H1 (cell line): ENCODE results near the gene DPEP1. TPM values are rescaled to one million over a fixed set of nuclear protein-coding genes. Genes with fewer than 3 reads are reported as not detected.

ENCODE experiments used
- CTCF ChIA-PET: fragments of 300-600 bp; sonication (Branson Sonifier 250); formaldehyde crosslinking; loops from one replicate; lab custom pipeline; 2021; ENCODE audit not compliant: partially characterized antibody; lab: Charles Lee
- POLR2A ChIA-PET: fragments of 300-600 bp; sonication (Branson Sonifier 250); formaldehyde crosslinking; loops from one replicate; lab custom pipeline; 2021; ENCODE audit warnings: inconsistent platforms; ENCODE audit not compliant: partially characterized antibody; lab: Charles Lee
- DNase-seq, 2 experiments: peaks; one replicate each; pipeline versions ENCODE4 v3.0.0 to v3.0.0-alpha.2; 2010 to 2022; ENCODE audit warnings: low spot score in 2 of 2, low read depth in 1 of 2, mixed read lengths in 1 of 2
- FAIRE-seq: peaks from 2 replicates; lab custom pipeline; 2011; peaks lifted over from hg19 to GRCh38; lab: Jason Lieb, UNC
- H2AFZ ChIP-seq: 2 replicates; pipeline ENCODE4 v1.8.1; 2012; ENCODE audit warnings: low read length, inconsistent platforms
- H2AK5ac ChIP-seq: 2 replicates; pipeline ENCODE4 v1.6.1; 2013; ENCODE audit warnings: low read depth, low read length
- H2BK120ac ChIP-seq: replicated peaks from 2 replicates; pipeline ENCODE3; 2013; ENCODE audit warnings: low read depth, low read length, inconsistent platforms
- H2BK12ac ChIP-seq: 2 replicates; pipeline ENCODE4 v1.6.1; 2013; ENCODE audit warnings: low read depth, low read length
- H2BK15ac ChIP-seq: 2 replicates; pipeline ENCODE4 v1.6.1; 2013; ENCODE audit warnings: low read length
- H2BK20ac ChIP-seq: 2 replicates; pipeline ENCODE4 v1.6.1; 2013; ENCODE audit warnings: low read length
- H2BK5ac ChIP-seq: 2 replicates; pipeline ENCODE4 v1.6.1; 2013; ENCODE audit warnings: low read depth, low read length
- H3K14ac ChIP-seq: 2 replicates; pipeline ENCODE4 v1.6.1; 2013; ENCODE audit warnings: inconsistent platforms; ENCODE audit not compliant: insufficient read length
- H3K18ac ChIP-seq: 2 replicates; pipeline ENCODE4 v1.6.1; 2013; ENCODE audit warnings: low read length; ENCODE audit errors: extremely low read depth
- H3K23ac ChIP-seq: 2 replicates; pipeline ENCODE4 v1.6.1; 2013; ENCODE audit warnings: inconsistent platforms; ENCODE audit not compliant: insufficient read length
- H3K23me2 ChIP-seq: 2 replicates; pipeline ENCODE4 v1.6.1; 2013; ENCODE audit warnings: low read depth, low read length
- H3K27ac ChIP-seq: 2 replicates; pipeline ENCODE4 v1.6.1; 2011; ENCODE audit warnings: low read depth, low read length, inconsistent platforms
- H3K27me3 ChIP-seq, 4 experiments: replicated peaks in 1 of 4; 1 replicate in 1 of 4; 2 replicates in 3 of 4; pipeline versions ENCODE4 v1.6.1 to v1.8.1; 2011 to 2013; ENCODE audit warnings: low read length in 3 of 4, mild to moderate bottlenecking in 3 of 4, inconsistent platforms in 2 of 4, mixed read lengths in 2 of 4, moderate library complexity in 1 of 4; ENCODE audit not compliant: control insufficient read depth in 3 of 4, insufficient read depth in 3 of 4; ENCODE audit errors: extremely low read depth in 1 of 4
- H3K36me3 ChIP-seq, 4 experiments: 2 replicates each; pipeline versions ENCODE4 v1.6.1 to v1.8.1; 2011 to 2013; ENCODE audit warnings: mild to moderate bottlenecking in 4 of 4, low read length in 3 of 4, moderate library complexity in 2 of 4, control low read depth in 1 of 4, inconsistent platforms in 1 of 4; ENCODE audit not compliant: insufficient read depth in 4 of 4, control insufficient read depth in 2 of 4
- H3K4ac ChIP-seq: replicated peaks from 2 replicates; pipeline ENCODE3; 2013; ENCODE audit warnings: low read length, low read depth, mixed read lengths, inconsistent platforms; ENCODE audit not compliant: insufficient read length
- H3K4me1 ChIP-seq, 4 experiments: replicated peaks in 1 of 4; 1 replicate in 1 of 4; 2 replicates in 3 of 4; pipeline versions ENCODE4 v1.6.1 to v1.8.1; 2011 to 2013; ENCODE audit warnings: low read length in 3 of 4, inconsistent platforms in 2 of 4, mixed read lengths in 1 of 4; ENCODE audit not compliant: insufficient read depth in 4 of 4, control insufficient read depth in 3 of 4
- H3K4me2 ChIP-seq, 2 experiments: 2 replicates each; pipeline versions ENCODE4 v1.6.1 to v1.8.1; 2011 to 2013; ENCODE audit warnings: low read depth in 2 of 2, low read length in 2 of 2, control low read depth in 1 of 2, inconsistent platforms in 1 of 2, mild to moderate bottlenecking in 1 of 2; ENCODE audit not compliant: insufficient read depth in 1 of 2
- H3K4me3 ChIP-seq, 4 experiments: fragments of 200-600, 300-600 bp in 1 of 4; sonication (generic), shearing (Covaris generic), sonication (Bioruptor Twin) in 1 of 4; 2 replicates each; pipeline versions ENCODE4 v1.5.1 to v1.8.1; 2011 to 2016; ENCODE audit warnings: low read length in 4 of 4, low read depth in 3 of 4, control low read depth in 2 of 4, inconsistent platforms in 2 of 4, mild to moderate bottlenecking in 2 of 4, mixed read lengths in 1 of 4, moderate library complexity in 1 of 4; ENCODE audit not compliant: insufficient read depth in 2 of 4; ENCODE audit errors: extremely low read depth in 1 of 4
- H3K56ac ChIP-seq: replicated peaks from 2 replicates; pipeline ENCODE3; 2013; ENCODE audit warnings: low read depth, mild to moderate bottlenecking, mixed read lengths, low read length, inconsistent platforms; ENCODE audit not compliant: insufficient read length
- H3K79me1 ChIP-seq: 2 replicates; pipeline ENCODE4 v1.6.1; 2013; ENCODE audit warnings: low read depth, low read length, control low read depth
- H3K79me2 ChIP-seq, 2 experiments: 2 replicates each; pipeline versions ENCODE4 v1.6.1 to v1.8.1; 2012 to 2013; ENCODE audit warnings: low read length in 2 of 2, mild to moderate bottlenecking in 2 of 2, inconsistent platforms in 1 of 2; ENCODE audit not compliant: insufficient read depth in 2 of 2, control insufficient read depth in 1 of 2
- H3K9ac ChIP-seq, 4 experiments: replicated peaks in 1 of 4; 1 replicate in 1 of 4; 2 replicates in 3 of 4; pipeline versions ENCODE4 v1.6.1 to v1.8.1; 2011 to 2013; ENCODE audit warnings: low read depth in 3 of 4, low read length in 3 of 4, control low read depth in 2 of 4, mild to moderate bottlenecking in 2 of 4, moderate library complexity in 2 of 4, inconsistent platforms in 1 of 4; ENCODE audit errors: extremely low read depth in 1 of 4
- H3K9me3 ChIP-seq, 2 experiments: 2 replicates each; pipeline versions ENCODE4 v1.6.1 to v1.8.1; 2012 to 2013; ENCODE audit warnings: mild to moderate bottlenecking in 2 of 2, moderate library complexity in 2 of 2, control low read depth in 1 of 2, inconsistent platforms in 1 of 2, low read depth in 1 of 2, low read length in 1 of 2, mixed read lengths in 1 of 2; ENCODE audit not compliant: insufficient read depth in 2 of 2
- H4K20me1 ChIP-seq, 2 experiments: replicated peaks in 1 of 2; 2 replicates each; pipeline versions ENCODE3 to v1.8.1; 2011 to 2013; ENCODE audit warnings: inconsistent platforms in 2 of 2, low read length in 2 of 2, mild to moderate bottlenecking in 1 of 2; ENCODE audit not compliant: insufficient read depth in 2 of 2, control insufficient read depth in 1 of 2
- H4K5ac ChIP-seq: 2 replicates; pipeline ENCODE4 v1.6.1; 2013; ENCODE audit warnings: low read length, low read depth, mixed read lengths, inconsistent platforms; ENCODE audit not compliant: insufficient read length
- H4K8ac ChIP-seq: 2 replicates; pipeline ENCODE4 v1.8.0; 2013; ENCODE audit warnings: mild to moderate bottlenecking, moderate library complexity, low read length, inconsistent platforms; ENCODE audit not compliant: insufficient read depth; ENCODE audit errors: extremely low read depth
- H4K91ac ChIP-seq: replicated peaks from 2 replicates; pipeline ENCODE3; 2013; ENCODE audit warnings: low read length, mixed read lengths, inconsistent platforms; ENCODE audit not compliant: insufficient read length
- CBX5 ChIP-seq: fragments of 300-800, 300-1000 bp; sonication (generic); IDR thresholded peaks from 2 replicates; pipeline ENCODE4 v1.7.1; 2016; ENCODE audit warnings: antibody characterized with exemption, low read length, low read depth
- CREB1 ChIP-seq: IDR thresholded peaks from 2 replicates; pipeline ENCODE4 v1.6.1; 2012; ENCODE audit warnings: inconsistent platforms
- EGR1 ChIP-seq: IDR thresholded peaks from 2 replicates; pipeline ENCODE4 v1.6.1; 2011; ENCODE audit warnings: low read depth, low read length, borderline replicate concordance
- GABPA ChIP-seq: IDR thresholded peaks from 2 replicates; pipeline ENCODE4 v1.6.1; 2011; ENCODE audit warnings: mild to moderate bottlenecking, low read length, moderate library complexity, borderline replicate concordance; ENCODE audit not compliant: insufficient read depth
- GTF2F1 ChIP-seq: IDR thresholded peaks from 2 replicates; pipeline ENCODE4 v1.6.1; 2012; ENCODE audit warnings: low read depth, low read length, improper control_type of control experiment, borderline replicate concordance
- HDAC2 ChIP-seq, 2 experiments: fragments of 300-600 bp in 1 of 2; sonication (generic) in 1 of 2; IDR thresholded peaks; 2 replicates each; pipeline ENCODE4 v1.6.1; 2011 to 2012; ENCODE audit warnings: low read depth in 2 of 2, low read length in 2 of 2, mild to moderate bottlenecking in 2 of 2, moderate library complexity in 2 of 2, borderline replicate concordance in 1 of 2, inconsistent platforms in 1 of 2
- KDM5A ChIP-seq: fragments of 200-600 bp; IDR thresholded peaks from 2 replicates; pipeline ENCODE4 v1.7.1; 2012; ENCODE audit warnings: mild to moderate bottlenecking, low read length, inconsistent platforms, mixed read lengths
- NRF1 ChIP-seq: IDR thresholded peaks from 2 replicates; pipeline ENCODE4 v1.6.1; 2011; ENCODE audit warnings: mild to moderate bottlenecking, low read depth, low read length, improper control_type of control experiment
- PHF8 ChIP-seq: fragments of 200-600 bp; sonication (generic); conservative IDR thresholded peaks from 2 replicates; pipeline ENCODE4 v1.7.1; 2012; ENCODE audit warnings: low read depth, mild to moderate bottlenecking, inconsistent platforms, low read length, moderate library complexity
- SP1 ChIP-seq: IDR thresholded peaks from 2 replicates; pipeline ENCODE4 v1.6.1; 2011; ENCODE audit warnings: low read depth, low read length
- SRF ChIP-seq: IDR thresholded peaks from 2 replicates; pipeline ENCODE4 v1.6.1; 2011; ENCODE audit warnings: mild to moderate bottlenecking, low read depth, low read length, moderate library complexity
- WGBS, 2 experiments: shearing (Covaris generic) in 1 of 2; methylation state at CpG; one replicate each; pipeline versions ENCODE4 v1.1.6 to v1.1.7; 2013 to 2015; ENCODE audit warnings: low lambda C conversion rate in 2 of 2, mixed read lengths in 2 of 2, inconsistent platforms in 1 of 2, low coverage in 1 of 2, missing lambda C conversion rate in 1 of 2; ENCODE audit not compliant: insufficient replicate concordance in 2 of 2, insufficient coverage in 1 of 2, insufficient read length in 1 of 2; ENCODE audit errors: extremely low coverage in 1 of 2, missing lambda C conversion rate in 1 of 2; 5-methylcytosine and 5-hydroxymethylcytosine counted together
- polyA plus RNA-seq, 7 experiments: library from polyadenylated mRNA; depleted of rRNA in 3 of 7; stranded (reverse) in 5 of 7; unstranded in 2 of 7; fragments of >200 nt in 5 of 7; fragments of 200-250 nt in 2 of 7; gene quantifications; 1 replicate in 5 of 7; 2 replicates in 1 of 7; 4 replicates in 1 of 7; pipeline versions ENCODE4 v1.2.1 to v1.2.3, GENCODE V29; 2011 to 2013; ENCODE audit warnings: missing spikeins in 2 of 7, mixed read lengths in 2 of 7
- total RNA-seq: library from RNA; stranded (reverse); fragmentation: NEBNext Ultra II Directional; extraction: Animal tissue kit (Norgen Biotek cat#: 25700); gene quantifications from 2 replicates; pipeline ENCODE4 v1.2.1, GENCODE V29; 2021
- TF ChIP-seq, protein P1 (sequence below): IDR thresholded peaks from 2 replicates; pipeline ENCODE4 v1.6.1; 2012; ENCODE audit warnings: inconsistent platforms

The DPEP1 gene
- total and polyA plus RNA-seq, 2 of the 8 experiments (the other 6 are each of a cell fraction or from before 2014, with no cell fraction given): 2.8 to 3.1 TPM

DNA sequence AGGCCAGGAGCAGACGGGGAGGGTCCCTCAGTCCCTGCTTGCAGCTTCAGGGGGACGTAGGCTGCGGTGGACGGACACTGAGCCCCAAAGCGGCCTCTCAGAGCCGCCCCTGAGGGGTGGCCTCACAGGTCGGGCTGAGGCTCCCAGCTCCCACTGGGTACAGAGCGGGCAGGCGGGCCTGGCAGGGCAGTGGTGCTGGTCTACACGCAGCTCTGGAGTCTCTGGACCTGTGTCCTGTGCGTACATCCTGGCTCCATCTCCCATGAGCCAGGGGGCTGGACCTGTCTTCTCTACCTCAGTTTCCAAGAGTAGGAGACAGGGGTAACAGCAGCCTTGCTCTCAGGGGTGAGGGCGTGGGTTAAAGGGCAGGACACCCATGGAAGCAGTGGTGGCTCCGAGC is 1.7 kb downstream of the DPEP1 start:
- H4K20me1 ChIP-seq: no peaks in the 10 kb centered on the region
- H2BK120ac ChIP-seq: no peak overlapping the region
- no peaks in the 10 kb centered on the region; a peak in 2 of 7 replicates for H3K27me3 ChIP-seq
- H3K4me3 ChIP-seq: no peak overlapping the region
- H3K9me3 ChIP-seq: no peaks in the 10 kb centered on the region
- H3K9ac ChIP-seq: no peak overlapping the region
- no peaks in the 10 kb centered on the region for H3K23me2 ChIP-seq
- H3K18ac ChIP-seq: no peak overlapping the region; the same call in 1 of the 2 replicates
- no peak overlapping the region for H3K4ac ChIP-seq
- H3K4me2 ChIP-seq: no peak overlapping the region
- peak overlapping the region; percentile 73 for H4K91ac ChIP-seq
- H3K79me1 ChIP-seq: no peaks in the 10 kb centered on the region; the same call in 1 of the 2 replicates
- ChIA-PET CTCF (interaction anchor here (0.5 to 5.1 kb wide), 26 partner anchors 8 to 473 kb away, joined by 3 to 56 read pairs (median 5); partner anchors contain the start of gene SPATA2L), POLR2A (interaction anchor here (0.9 to 3.5 kb wide), 8 partner anchors 13 to 86 kb away, joined by 3 to 21 read pairs (median 4); partner anchors contain the start of gene SPATA2L)
- no peaks in the 10 kb centered on the region for H3K36me3 ChIP-seq
- FAIRE-seq: no peak
- 92% methylated on average over 12 of the region's 13 CpGs; no CpG with 5 or more reads in 1 of the 2 experiments for WGBS, 2 experiments
- H4K5ac ChIP-seq: no peak overlapping the region
- H3K27ac ChIP-seq: no peak overlapping the region
- DNase-seq: no peak
- H2BK15ac ChIP-seq: peak overlapping the region; percentile 92; the same call in 1 of the 2 replicates
- H3K4me1 ChIP-seq: peaks cover 0 to 12% (median 5%) of the 10 kb centered on the region in 4 experiments; a peak in 5 of 7 replicates
- H2BK20ac ChIP-seq: no peak overlapping the region
- H2BK5ac ChIP-seq: peak overlapping the region; percentile 24; the same call in 1 of the 2 replicates
- 0 out of 2 replicates have a peak overlapping the region, but pooled peaks have one; percentile 60 for H2BK12ac ChIP-seq
- no peak overlapping the region for H3K14ac ChIP-seq
- peak overlapping the region; percentile 38; the same call in 1 of the 2 replicates for H4K8ac ChIP-seq
- no peak overlapping the region for H2AK5ac ChIP-seq
- H3K23ac ChIP-seq: no peak overlapping the region
- H3K79me2 ChIP-seq: no peaks in the 10 kb centered on the region
- H2AFZ ChIP-seq: no peak overlapping the region
- H3K56ac ChIP-seq: no peak overlapping the region
- TF ChIP-seq CREB1: no peak
- no peak for TF ChIP-seq SRF
- TF ChIP-seq NRF1: no peak
- no peak for TF ChIP-seq HDAC2 (IDR thresholded peaks at IDR 0.05; ENCODE audit: borderline replicate concordance in 1 of 2, low read depth in 2 of 2, low read length in 2 of 2)
- no peak for TF ChIP-seq EGR1
- TF ChIP-seq PHF8: no peak
- no peak for TF ChIP-seq KDM5A
- no peak for TF ChIP-seq SP1
- TF ChIP-seq CBX5: no peak
- TF ChIP-seq, protein P1, sequence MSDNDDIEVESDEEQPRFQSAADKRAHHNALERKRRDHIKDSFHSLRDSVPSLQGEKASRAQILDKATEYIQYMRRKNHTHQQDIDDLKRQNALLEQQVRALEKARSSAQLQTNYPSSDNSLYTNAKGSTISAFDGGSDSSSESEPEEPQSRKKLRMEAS: no peak
- no peak for TF ChIP-seq GABPA
- no peak for TF ChIP-seq GTF2F1
